HEK293T (cell line): ENCODE results near the gene CSAG1.

ENCODE experiments used
- CTBP1 ChIP-seq: fragments of 450-650 bp; IDR thresholded peaks from 2 replicates; pipeline ENCODE4 v1.6.1; 2016; ENCODE audit warnings: borderline replicate concordance
- L3MBTL2 ChIP-seq: fragments of 450-650 bp; conservative IDR thresholded peaks from 2 replicates; pipeline ENCODE4 v1.6.1; 2016; ENCODE audit warnings: mild to moderate bottlenecking
- SUZ12 ChIP-seq: fragments of 450-650 bp; IDR thresholded peaks from 2 replicates; pipeline ENCODE4 v1.6.1; 2016; ENCODE audit warnings: mild to moderate bottlenecking
- TARDBP ChIP-seq: fragments of 450-650 bp; IDR thresholded peaks from 2 replicates; pipeline ENCODE4 v1.6.1; 2016
- ZNF384 ChIP-seq: fragments of 450-650 bp; IDR thresholded peaks from 2 replicates; pipeline ENCODE4 v1.6.1; 2016

- TF ChIP-seq ZNF384 (no peak), L3MBTL2 (no peak), SUZ12 (no peak), CTBP1 (no peak), TARDBP (no peak)
Observed at GRCh38 chrX:152725409-152725808, 8.1 kb downstream of the CSAG1 start.
